CD14-positive monocyte (primary cell): ENCODE data around the gene PRR18. TPM values are rescaled to one million over a fixed set of nuclear protein-coding genes. Genes with fewer than 3 reads are reported as not detected.

Experiments
- DNase-seq, 3 donors: peaks; one replicate each; pipeline ENCODE4 v3.0.0-alpha.2; 2011 to 2022
- H2AFZ ChIP-seq: 2 replicates; pipeline ENCODE4 v1.6.0; 2012; ENCODE audit warnings: mild to moderate bottlenecking, low read depth, low read length, inconsistent platforms; ENCODE audit not compliant: insufficient read depth, poor library complexity, severe bottlenecking
- H3K27ac ChIP-seq, 2 donors: 1 replicate in 1 of 2; 2 replicates in 1 of 2; pipeline ENCODE4 v1.5.1; 2012 to 2013; ENCODE audit warnings: low read length in 2 of 2, control low read depth in 1 of 2, inconsistent platforms in 1 of 2, low read depth in 1 of 2, mild to moderate bottlenecking in 1 of 2
- H3K27me3 ChIP-seq, 2 donors: one replicate each; pipeline versions ENCODE4 v1.6.0 to v1.6.1; 2011 to 2013; ENCODE audit warnings: low read length in 2 of 2; ENCODE audit not compliant: control insufficient read depth in 2 of 2, insufficient read depth in 2 of 2
- H3K36me3 ChIP-seq, 2 donors: replicated peaks in 1 of 2; 1 replicate in 1 of 2; 2 replicates in 1 of 2; pipeline versions ENCODE4 v1.5.1 to v1.6.1; 2012 to 2013; ENCODE audit warnings: low read length in 2 of 2, control low read depth in 1 of 2, inconsistent platforms in 1 of 2, mild to moderate bottlenecking in 1 of 2; ENCODE audit not compliant: insufficient read depth in 2 of 2, control insufficient read depth in 1 of 2
- H3K4me1 ChIP-seq, 2 donors: 1 replicate in 1 of 2; 2 replicates in 1 of 2; pipeline versions ENCODE4 v1.5.1 to v1.6.1; 2012 to 2013; ENCODE audit warnings: low read length in 2 of 2, control low read depth in 1 of 2, inconsistent platforms in 1 of 2, mild to moderate bottlenecking in 1 of 2, moderate library complexity in 1 of 2; ENCODE audit not compliant: insufficient read depth in 2 of 2, control insufficient read depth in 1 of 2
- H3K4me2 ChIP-seq: replicated peaks from 2 replicates; pipeline ENCODE3; 2012; ENCODE audit warnings: low read length, moderate library complexity, mild to moderate bottlenecking; ENCODE audit not compliant: poor library complexity, severe bottlenecking; ENCODE audit errors: extremely low read depth
- H3K4me3 ChIP-seq, 3 experiments: fragments of 200-600 bp in 1 of 3; sonication (generic) in 1 of 3; replicated peaks in 1 of 3; 1 replicate in 2 of 3; 2 replicates in 1 of 3; pipeline ENCODE4 v1.5.1; 2011 to 2013; ENCODE audit warnings: low read length in 3 of 3, mild to moderate bottlenecking in 3 of 3, control low read depth in 2 of 3, low read depth in 2 of 3, inconsistent platforms in 1 of 3, moderate library complexity in 1 of 3
- H3K79me2 ChIP-seq: 2 replicates; pipeline ENCODE4 v1.6.0; 2012; ENCODE audit warnings: mild to moderate bottlenecking, control low read depth, inconsistent platforms, low read length, moderate library complexity; ENCODE audit not compliant: insufficient read depth
- H3K9ac ChIP-seq: 2 replicates; pipeline ENCODE4 v1.6.0; 2017; ENCODE audit warnings: low read length, mild to moderate bottlenecking; ENCODE audit not compliant: insufficient read depth, poor library complexity, severe bottlenecking
- H3K9me3 ChIP-seq, 2 donors: replicated peaks in 1 of 2; 1 replicate in 1 of 2; 2 replicates in 1 of 2; pipeline versions ENCODE4 v1.5.1 to v1.6.1; 2012 to 2013; ENCODE audit warnings: low read length in 2 of 2, control low read depth in 1 of 2; ENCODE audit not compliant: control insufficient read depth in 1 of 2, insufficient read depth in 1 of 2
- H4K20me1 ChIP-seq: 2 replicates; pipeline ENCODE4 v1.6.0; 2012; ENCODE audit warnings: mild to moderate bottlenecking, low read length, control low read depth, moderate library complexity; ENCODE audit not compliant: insufficient read depth
- H3K27ac Mint-ChIP-seq, 7 donors: one replicate each; pipeline ENCODE4 v1.8.0; 2020; ENCODE audit warnings: mild to moderate bottlenecking in 7 of 7, mixed read lengths in 7 of 7, moderate library complexity in 6 of 7, inconsistent platforms in 2 of 7
- H3K27me3 Mint-ChIP-seq, 3 donors: one replicate each; pipeline ENCODE4 v1.8.0; 2021 to 2022; ENCODE audit warnings: low read depth in 3 of 3, mild to moderate bottlenecking in 3 of 3, mixed read lengths in 3 of 3, moderate library complexity in 3 of 3, inconsistent platforms in 1 of 3
- H3K36me3 Mint-ChIP-seq, 2 donors: one replicate each; pipeline ENCODE4 v1.8.0; 2020; ENCODE audit warnings: mixed read lengths in 2 of 2, inconsistent platforms in 1 of 2, mild to moderate bottlenecking in 1 of 2
- H3K4me1 Mint-ChIP-seq: one replicate; pipeline ENCODE4 v1.8.0; 2020; ENCODE audit warnings: mild to moderate bottlenecking, mixed read lengths
- H3K4me3 Mint-ChIP-seq, 2 donors: one replicate each; pipeline ENCODE4 v1.8.0; 2020; ENCODE audit warnings: mild to moderate bottlenecking in 2 of 2, mixed read lengths in 2 of 2, moderate library complexity in 1 of 2
- H3K9me3 Mint-ChIP-seq, 7 donors: one replicate each; pipeline ENCODE4 v1.8.0; 2020 to 2022; ENCODE audit warnings: mixed read lengths in 7 of 7, mild to moderate bottlenecking in 6 of 7, moderate library complexity in 6 of 7, inconsistent platforms in 2 of 7
- WGBS: methylation state at CpG from one replicate; pipeline ENCODE4 v1.1.5; 2013; ENCODE audit warnings: missing lambda C conversion rate; ENCODE audit not compliant: insufficient coverage; 5-methylcytosine and 5-hydroxymethylcytosine counted together
- intact Hi-C, 2 donors: fragments of 100-400 bp; cut with micrococcal nuclease; formaldehyde crosslinking; loops; one replicate each; pipeline versions ENCODE4 v1.15.0 to v1.15.1; 2023
- polyA plus RNA-seq, 3 donors: library from polyadenylated mRNA; depleted of rRNA in 1 of 3; unstranded in 2 of 3; stranded (reverse) in 1 of 3; fragments of 300-500 nt in 2 of 3; fragments of >200 nt in 1 of 3; fragmentation: Illumina TruSeq in 2 of 3; gene quantifications; 1 replicate in 2 of 3; 2 replicates in 1 of 3; pipeline ENCODE4 v1.2.3, GENCODE V29; 2012 to 2021
- TF ChIP-seq, protein P1 (sequence below): fragments of 200-600 bp; IDR thresholded peaks from one replicate; pipeline ENCODE4 v1.8.0; 2022; ENCODE audit warnings: antibody characterized with exemption, mild to moderate bottlenecking

PRR18 gene
- polyA plus RNA-seq, 3 donors: not detected

DNA sequence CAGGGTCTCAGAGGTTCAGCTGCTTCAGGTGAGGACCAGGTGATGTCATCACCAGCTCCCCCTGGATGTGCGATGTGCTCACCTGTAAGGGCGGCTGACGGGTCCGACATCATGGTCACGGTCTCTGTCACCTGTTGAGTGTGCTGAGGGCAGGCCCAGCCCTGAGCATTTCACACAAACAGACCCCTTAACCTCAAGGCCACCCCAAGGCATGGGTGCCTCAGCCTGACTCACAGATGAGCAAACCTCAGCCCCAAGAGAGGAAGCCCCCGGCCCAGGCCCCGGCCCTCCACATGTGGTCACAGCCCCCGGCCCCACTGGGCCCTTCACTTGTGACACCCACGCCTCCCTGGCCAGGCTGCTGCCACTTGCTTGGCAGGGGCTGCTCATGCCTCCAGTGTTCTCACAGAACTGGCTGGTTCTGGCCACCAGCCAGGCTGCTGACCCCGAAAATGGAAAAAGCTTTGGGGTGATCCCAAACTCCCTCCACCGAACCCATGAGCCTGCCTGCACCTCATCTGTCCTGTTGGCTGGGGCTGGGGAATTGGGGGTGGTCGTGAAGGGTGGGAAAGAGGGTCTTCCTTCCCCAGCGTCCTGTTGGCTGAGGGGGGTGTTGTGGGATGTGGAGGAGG lies 33.3 kb downstream of the PRR18 start:
- Mint-ChIP-seq H3K27ac (peak overlapping the region in 2 of 7 donors; percentile 16 to 26), H3K9me3 (no peaks in the 10 kb centered on the region), H3K36me3 (no peaks in the 10 kb centered on the region), H3K4me1 (peaks cover 9% of the 10 kb centered on the region), H3K4me3 (no peak overlapping the region), H3K27me3 (peaks cover 4 to 14% (median 4%) of the 10 kb centered on the region in 3 donors)
- Histone ChIP-seq H3K79me2 (no peaks in the 10 kb centered on the region), H3K36me3 (no peaks in the 10 kb centered on the region), H3K4me3 (no peak overlapping the region), H3K27ac (no peak overlapping the region), H3K4me2 (no peak overlapping the region), H3K27me3 (no peaks in the 10 kb centered on the region), H3K9me3 (no peaks in the 10 kb centered on the region), H4K20me1 (no peaks in the 10 kb centered on the region), H2AFZ (no peak overlapping the region), H3K4me1 (peaks cover 0 to 10% of the 10 kb centered on the region in 2 donors), H3K9ac (no peak overlapping the region)
- 90% methylated on average over 9 of the region's 13 CpGs for WGBS
- TF ChIP-seq, protein P1, sequence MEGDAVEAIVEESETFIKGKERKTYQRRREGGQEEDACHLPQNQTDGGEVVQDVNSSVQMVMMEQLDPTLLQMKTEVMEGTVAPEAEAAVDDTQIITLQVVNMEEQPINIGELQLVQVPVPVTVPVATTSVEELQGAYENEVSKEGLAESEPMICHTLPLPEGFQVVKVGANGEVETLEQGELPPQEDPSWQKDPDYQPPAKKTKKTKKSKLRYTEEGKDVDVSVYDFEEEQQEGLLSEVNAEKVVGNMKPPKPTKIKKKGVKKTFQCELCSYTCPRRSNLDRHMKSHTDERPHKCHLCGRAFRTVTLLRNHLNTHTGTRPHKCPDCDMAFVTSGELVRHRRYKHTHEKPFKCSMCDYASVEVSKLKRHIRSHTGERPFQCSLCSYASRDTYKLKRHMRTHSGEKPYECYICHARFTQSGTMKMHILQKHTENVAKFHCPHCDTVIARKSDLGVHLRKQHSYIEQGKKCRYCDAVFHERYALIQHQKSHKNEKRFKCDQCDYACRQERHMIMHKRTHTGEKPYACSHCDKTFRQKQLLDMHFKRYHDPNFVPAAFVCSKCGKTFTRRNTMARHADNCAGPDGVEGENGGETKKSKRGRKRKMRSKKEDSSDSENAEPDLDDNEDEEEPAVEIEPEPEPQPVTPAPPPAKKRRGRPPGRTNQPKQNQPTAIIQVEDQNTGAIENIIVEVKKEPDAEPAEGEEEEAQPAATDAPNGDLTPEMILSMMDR: no peak
- intact Hi-C loops: loop anchor here in 1 of 2 donors (2.0 kb wide), 1 partner anchor 38 kb away; no protein-coding TSS in a partner anchor
- DNase-seq: no peak

DNA sequence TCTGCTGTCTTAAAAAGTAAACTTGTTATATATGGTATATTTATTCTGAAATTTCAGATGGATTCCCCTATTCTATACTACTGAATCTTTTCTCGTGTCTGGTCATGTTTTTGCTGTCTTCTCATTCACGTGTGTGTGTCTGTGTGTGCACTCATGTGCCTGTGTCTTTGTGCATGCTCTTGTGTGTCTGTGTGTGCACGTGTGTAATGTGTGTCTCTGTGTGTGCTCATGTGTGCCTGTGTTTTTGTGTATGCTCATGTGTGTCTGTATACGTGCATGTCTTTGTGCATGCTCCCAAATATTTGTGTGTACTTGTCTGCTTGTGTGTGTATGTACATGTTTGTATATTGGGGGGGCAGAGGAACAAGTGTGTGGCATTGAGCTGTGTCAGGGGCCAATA lies 34.0 kb downstream of the PRR18 start:
- H3K27ac Mint-ChIP-seq: peak overlapping the region in 1 of 7 donors; percentile 48
- intact Hi-C loops: loop anchor here in 1 of 2 donors (2.0 kb wide), 1 partner anchor 37 kb away; no protein-coding TSS in a partner anchor
- WGBS: 95% methylated on average over 2 of the region's 4 CpGs

More for the DNA sequence above, 34.0 kb downstream of the PRR18 start:
- TF ChIP-seq, protein P1: no peak
- no peaks in the 10 kb centered on the region for H3K36me3 ChIP-seq
- no peaks in the 10 kb centered on the region for H3K27me3 ChIP-seq
- Mint-ChIP-seq H3K9me3 (no peaks in the 10 kb centered on the region), H3K4me3 (no peak overlapping the region), H3K36me3 (no peaks in the 10 kb centered on the region), H3K27me3 (peaks cover 3 to 14% (median 4%) of the 10 kb centered on the region in 3 donors), H3K4me1 (peaks cover 9% of the 10 kb centered on the region)
- H2AFZ ChIP-seq: no peak overlapping the region
- H3K9ac ChIP-seq: no peak overlapping the region
- no peak overlapping the region for H3K4me3 ChIP-seq
- no peaks in the 10 kb centered on the region for H4K20me1 ChIP-seq
- H3K4me2 ChIP-seq: no peak overlapping the region
- no peak for DNase-seq
- H3K4me1 ChIP-seq: peaks cover 0 to 10% of the 10 kb centered on the region in 2 donors
- H3K27ac ChIP-seq: no peak overlapping the region
- H3K79me2 ChIP-seq: no peaks in the 10 kb centered on the region
- no peaks in the 10 kb centered on the region for H3K9me3 ChIP-seq
